Activated CD8-positive, alpha-beta memory T cell treated with anti-CD3 and anti-CD28 coated beads, Interleukin-2, amount 50 U/mL, for 4 hours (primary cell): ENCODE results near the gene CLDN8.

ENCODE experiments used
- DNase-seq: peaks from one replicate; pipeline ENCODE4 v3.0.0-alpha.2; 2020

Gene CLDN8

DNA sequence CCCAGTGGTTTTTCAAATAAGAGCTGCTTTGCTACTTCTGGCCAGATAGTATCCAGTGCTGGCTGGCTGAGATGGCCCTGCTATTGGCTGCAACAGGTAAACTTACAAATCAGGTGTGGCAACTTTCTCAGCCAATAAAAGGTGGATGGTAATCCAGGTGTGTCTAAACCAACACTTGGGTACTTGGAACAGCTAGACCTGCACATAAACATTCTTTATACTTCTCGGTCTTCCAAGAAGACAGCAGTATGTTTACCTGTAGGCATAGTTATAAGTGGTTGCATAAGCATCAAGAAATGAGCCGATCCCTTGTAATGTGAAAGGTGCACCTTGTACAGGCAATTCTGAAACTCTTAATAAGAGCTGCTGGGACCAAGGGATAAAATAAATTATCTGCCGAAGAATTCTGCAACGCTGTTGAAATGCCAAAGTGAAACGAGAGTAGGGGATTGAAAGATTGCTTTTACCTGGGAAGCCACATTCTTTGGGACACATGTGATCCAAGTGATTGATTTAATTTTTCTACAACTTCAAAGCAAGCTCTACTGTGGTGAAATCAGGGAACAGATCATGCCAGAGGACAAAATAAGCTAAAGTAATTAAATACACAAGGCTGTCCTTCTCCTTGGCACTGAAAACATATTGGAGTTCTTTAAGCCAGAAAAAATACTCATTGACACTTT is at the start of gene CLDN8:
CLDN8 (minus strand) TSS at position 57 of the 683 bp plus-strand sequence. CDS start 172 bp downstream, outside the sequence.
- no peak for DNase-seq

DNA sequence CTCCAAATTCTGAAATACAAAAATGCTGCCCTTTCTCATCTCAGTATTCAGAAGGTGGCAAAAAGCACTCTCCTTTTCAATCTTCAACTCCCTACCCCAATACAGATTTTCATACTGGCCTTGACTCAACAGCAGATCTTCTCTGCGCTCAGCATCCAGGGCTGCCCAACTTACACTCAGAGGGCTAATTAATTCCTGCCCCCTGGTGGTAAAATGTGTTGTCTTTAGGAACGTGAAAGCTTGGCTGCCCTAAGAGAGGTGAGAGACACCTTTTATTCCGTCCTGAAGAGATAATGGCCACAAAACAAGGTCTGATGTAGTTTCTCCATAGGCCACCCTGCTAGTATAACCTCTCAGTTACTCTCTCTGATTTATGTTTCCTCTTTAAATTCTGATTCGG is 41.9 kb upstream of the CLDN8 start:
- no peak for DNase-seq

DNA sequence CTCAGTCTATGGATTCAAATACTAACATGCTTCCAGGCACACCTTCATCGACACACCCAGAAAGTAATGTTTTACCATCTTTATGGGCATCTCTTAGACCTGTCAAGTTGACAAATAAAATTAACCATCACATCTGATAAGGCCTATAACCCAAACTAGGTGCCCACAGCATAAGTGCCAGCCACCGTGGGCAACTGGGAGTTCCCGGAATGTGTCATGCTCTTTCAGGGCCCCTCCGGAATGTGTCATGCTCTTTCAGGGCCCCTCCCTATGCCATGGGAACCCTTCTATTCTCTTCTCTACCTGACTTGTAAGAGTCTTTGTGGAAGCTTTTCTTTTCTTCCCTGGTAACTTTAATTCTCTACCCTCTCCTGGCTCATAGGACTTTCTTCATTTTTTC is 40.2 kb upstream of the CLDN8 start:
- no peak for DNase-seq

DNA sequence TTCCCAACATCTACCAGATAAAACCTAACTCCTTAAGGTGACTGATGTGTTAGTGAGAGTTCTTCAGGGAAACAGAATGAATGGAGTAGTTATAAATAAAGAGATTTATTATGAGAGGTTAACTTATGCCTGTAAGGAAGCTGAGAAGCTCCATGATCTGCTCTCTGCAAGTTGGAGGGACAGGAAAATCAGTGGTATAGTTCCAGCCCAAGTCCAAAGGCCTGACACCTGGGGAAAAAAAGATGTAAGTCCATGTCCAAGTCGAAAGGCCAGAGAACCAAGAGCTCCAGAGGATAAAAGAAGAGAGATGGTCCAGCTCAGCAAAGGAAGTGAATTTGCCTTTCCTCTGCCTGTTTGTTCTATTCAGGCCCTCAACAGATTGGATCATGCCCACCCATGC is 39.8 kb upstream of the CLDN8 start:
- DNase-seq, result no peak

DNA sequence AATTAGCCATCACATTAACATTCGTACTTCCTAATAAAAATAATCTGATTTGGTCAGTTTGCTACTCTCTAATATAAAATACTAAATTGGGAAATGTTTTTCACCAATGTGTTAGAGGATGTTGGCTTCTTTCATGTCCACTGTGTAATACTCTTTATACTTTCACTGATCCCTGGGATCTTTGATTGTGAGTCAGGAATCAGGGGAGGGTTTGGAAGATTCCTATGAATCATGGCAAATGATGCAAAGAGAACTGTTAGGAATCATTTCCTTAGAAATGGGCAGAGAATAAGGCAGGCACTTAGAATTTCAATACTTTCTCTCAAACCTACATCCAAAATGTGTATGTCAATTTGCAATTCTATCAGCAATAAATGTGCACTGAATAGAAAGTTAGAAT is 35.9 kb upstream of the CLDN8 start:
- DNase-seq, result no peak

DNA sequence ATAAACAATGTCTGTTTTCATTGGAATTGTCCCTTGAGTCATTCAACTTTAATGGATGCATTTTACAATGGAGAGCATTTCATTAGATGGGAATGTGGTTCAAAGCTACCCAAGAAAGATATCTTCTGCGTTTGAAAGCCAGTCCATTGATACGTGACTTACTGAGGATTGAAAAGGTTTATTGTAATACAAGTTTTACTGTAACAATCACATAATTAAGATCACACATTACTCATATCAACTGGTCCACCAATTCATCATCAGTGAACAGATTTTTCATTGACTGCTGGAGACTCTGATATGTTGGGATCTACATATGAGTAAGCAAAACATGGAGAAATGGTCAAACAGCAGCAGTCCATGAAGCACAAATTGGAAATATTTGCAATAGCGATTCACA is 34.0 kb upstream of the CLDN8 start:
- no peak for DNase-seq

DNA sequence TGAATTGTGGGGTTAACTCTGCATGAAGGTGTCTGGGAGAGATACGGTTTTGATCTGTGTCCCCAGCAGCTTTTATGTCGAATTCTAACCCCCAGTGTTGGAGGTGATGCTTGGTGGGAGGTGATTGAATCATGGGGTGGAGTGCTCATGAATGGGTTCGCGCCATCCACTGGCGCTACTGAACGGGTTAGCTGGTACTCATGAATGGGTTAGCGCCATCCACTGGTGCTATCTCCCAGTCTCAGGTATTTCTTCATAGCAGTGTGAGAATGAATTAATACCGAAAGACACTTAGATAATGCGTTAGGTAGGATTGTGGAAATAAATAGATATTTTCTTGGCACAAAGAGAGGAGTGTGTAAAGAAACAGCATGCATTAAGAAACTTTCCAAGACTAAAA is 32.9 kb upstream of the CLDN8 start:
- no peak for DNase-seq

DNA sequence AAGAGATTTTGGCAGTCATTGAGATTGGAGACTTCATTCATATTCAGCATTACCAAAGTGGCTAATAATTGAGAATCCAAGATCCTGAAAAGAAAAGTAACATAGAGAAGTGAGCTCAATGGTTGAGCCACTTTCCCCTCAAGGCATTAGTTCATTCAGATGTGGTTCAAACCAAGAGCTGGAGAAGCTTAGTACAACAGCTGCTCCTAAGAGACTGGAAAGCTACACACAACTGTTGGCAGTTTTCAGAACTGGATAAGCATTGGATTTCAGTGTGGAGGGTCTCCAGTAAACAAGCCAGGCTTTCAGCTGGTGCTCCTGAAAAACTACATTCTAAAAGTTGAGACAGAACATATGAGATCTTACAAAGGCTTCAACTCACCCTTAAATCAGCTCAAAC is 29.2 kb upstream of the CLDN8 start:
- no peak for DNase-seq

DNA sequence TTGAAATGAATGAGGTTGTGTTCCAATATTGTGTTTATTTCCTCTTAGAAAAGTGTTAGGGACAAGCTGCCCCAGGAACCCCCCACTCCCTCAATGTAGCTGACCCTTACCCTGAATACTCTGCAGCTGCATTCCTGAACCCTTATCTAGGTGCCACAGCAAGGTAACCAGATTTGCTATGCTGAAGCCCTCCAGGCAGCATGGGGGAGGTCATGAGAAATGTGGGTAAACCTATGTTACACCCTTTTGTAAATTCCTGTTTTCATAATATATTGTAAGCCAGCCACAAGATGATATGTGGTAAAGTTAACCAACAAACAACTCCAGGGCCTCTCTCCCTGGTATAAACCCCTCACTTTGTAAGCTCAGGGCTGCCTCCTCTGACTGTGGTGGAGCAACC is 27.8 kb upstream of the CLDN8 start:
- DNase-seq, result no peak

DNA sequence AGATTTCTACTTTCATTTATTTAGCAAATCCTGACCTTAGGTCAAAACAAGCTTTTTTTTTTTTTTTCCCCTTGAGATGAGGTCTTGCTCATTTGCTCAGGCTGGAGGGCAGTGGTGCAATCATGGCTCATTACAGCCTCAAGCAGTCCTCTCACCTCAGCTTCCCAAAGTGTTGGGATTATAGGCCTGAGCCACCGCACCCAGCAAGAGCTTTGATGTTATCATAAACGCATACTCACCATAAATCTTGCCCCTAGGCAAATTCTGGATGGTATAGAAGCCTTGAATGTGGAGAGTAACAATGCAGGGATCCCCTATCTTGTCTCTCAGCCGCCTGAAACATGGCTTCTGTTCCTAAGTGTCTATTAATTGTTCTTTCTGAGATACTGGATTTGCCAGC is 24.8 kb upstream of the CLDN8 start:
- DNase-seq, result no peak

DNA sequence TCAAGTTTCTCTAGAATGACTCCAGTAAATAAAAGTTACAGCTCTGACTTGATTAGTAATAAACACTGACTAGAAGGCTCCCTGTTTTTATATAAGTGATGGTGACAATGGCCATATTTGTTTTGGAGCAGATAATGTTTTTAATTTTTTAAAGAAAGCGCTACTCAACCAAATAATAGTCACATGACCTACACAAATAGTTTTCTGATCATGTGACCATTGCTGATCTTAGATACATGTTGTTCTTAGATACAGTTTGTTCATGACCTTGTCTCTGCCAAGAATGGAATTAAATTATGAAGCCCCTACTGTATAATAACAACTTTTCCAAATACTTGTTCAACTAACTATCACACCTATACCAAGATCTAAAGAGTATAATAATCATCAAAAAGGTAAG is 22.3 kb upstream of the CLDN8 start:
- no peak for DNase-seq

DNA sequence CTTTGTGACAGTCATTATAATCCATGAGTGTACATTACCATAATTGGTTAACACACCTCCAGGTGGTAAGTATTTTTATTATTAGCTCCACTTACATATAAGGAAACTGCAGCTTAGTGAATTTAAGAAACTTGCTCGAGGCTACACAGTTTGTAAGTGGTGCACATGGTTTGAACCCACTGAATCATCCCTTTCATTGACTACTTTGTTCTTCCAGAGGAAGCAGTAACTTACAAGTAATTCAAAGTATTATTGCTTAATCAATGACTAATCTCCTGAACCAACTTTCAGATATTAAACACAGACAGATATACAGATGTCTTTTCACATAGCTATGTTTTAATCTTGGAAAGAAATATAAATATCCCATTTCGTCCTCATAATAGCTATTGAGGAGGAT is 18.7 kb upstream of the CLDN8 start:
- DNase-seq, result no peak

DNA sequence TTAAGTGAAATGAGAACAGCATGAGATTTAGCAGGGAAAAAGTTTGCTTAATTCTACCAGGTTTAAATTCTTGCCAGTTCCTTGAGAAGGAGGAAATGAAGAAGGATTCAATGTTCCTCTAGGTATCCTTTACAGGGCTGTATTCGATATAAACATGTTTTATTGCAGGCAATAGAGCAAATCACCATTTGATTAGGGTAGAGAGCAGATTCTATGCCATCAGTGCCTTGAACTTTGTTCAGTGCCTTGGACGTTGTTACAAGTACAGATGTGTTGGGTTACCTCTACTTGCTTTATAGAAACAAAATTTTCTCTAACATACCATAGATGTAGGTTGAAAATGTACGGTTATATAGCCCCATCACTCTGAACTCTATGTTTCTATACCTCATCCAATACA is 18.2 kb upstream of the CLDN8 start:
- DNase-seq, result no peak

DNA sequence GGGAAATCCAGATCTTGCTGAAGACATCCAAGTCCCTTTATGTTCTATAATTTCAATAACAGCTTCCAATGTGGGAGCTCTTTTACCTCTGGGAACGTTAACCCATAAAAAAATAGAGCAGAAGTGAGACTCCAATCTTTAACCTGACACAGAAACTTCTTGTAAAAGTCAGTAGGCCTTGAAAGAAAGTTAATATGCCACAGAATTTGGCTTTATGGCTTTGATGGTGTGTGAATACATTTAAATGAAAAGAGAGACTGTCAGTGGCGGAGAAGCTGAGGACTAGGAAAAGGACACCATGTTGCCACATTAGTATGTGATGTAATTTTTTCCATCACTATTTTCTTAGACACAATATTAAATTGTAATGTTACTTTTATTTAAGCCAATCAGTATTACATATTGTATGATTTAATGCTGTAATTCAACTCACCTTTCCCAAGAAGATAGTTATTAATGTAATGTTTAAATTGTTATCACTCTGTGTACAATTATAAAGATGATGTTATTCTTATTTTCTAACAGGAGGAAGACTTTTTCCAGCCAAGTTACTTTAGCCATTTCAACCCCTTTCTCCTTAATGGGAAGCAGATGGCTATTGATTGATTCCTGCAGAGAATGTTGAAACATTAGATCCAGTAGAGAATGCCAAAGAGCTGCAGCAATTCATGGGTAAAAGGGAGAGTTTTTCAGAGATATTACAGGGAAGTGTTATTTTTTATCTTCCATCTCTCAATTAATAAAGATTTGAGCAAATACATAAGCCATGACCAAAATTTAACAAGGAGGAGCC is 17.5 kb upstream of the CLDN8 start:
- no peak for DNase-seq

DNA sequence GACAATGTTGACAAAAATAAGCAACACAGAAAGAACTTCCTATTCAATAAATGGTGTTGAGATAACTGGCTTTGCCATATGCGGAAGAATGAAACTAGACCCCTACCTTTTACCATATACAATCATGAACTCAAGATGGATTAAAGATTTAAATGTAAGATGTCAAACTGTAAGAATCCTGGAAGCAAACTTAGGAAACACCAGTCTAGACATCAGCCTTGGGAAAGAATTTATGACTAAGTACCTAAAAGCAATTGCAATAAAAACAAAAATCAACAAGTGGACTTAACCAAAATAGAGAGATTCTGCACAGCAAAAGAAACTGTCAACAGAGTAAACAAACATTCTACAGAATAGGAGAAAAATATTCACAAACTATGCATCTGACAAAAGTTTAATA is 16.1 kb upstream of the CLDN8 start:
- DNase-seq, result no peak

DNA sequence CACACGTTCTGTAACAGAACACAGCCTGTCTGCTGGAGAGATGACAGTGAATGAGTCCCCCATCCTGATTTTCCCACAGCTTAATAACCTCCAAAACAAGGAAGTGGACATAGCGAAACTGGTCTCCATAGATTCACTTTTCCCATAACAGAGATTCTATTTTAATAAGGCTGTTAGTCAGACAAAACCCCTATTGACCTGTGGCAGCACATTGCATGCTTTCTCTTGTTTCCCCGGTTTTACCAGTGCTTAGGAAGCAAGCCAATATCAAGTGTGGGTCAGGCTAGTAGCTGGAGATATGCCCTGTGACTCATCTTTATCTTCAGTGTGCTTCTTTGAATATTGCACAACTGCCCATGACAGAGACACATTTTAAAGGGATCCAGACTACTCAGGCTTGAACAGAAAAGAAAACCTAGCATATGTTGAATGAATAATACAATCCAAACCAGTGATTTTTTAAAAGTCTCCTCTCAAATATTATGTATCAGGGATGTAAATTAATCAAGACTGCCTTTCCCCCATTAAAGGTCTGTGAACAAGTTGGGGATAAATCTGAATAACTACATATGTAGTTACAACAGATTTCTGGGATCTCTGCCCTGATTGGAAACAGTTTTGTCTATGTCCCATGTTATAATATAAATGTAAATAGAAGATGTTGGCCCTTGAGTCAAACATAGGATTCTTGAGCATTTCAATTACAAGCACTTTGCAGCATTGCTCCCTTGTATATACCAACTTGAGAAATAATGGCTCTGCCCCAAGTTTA is 11.9 kb upstream of the CLDN8 start:
- DNase-seq, result no peak

DNA sequence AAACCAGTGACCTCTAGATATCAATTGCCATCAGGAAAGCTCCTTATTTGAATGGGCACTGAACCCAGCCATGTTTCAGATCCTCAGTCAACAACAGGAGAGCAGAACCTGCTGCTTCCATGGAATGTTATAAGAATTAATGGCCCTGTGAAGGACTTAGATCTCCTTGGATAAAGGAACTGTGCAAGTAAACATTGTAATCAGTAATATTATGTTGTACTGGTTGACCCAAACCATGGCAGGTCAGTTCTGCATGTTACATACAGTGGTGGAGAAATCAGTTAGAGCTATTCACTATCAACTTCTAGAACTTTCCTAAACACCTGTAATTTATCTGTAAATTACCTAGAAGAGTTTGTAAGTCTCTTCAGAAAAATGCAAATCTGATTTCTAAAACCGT is 11.2 kb upstream of the CLDN8 start:
- no peak for DNase-seq

DNA sequence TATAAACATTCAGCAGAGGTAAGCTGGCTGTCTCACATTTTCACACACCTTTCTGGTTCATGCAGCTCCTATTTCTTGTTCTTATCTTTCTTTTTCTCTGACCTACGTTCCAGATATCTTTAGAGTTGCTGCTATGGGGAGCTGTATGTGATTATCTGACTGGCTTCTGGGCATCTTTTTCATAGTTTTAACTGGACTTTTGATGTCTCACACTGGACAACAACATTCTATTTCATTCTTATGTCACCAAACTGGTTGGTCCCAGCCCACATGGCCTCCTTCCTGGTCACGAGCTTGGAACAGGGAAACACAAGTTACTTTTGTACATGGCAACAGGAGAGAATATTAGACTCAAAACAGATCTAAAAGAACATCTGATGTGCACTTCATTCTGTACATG is 7.7 kb upstream of the CLDN8 start:
- DNase-seq, result no peak

DNA sequence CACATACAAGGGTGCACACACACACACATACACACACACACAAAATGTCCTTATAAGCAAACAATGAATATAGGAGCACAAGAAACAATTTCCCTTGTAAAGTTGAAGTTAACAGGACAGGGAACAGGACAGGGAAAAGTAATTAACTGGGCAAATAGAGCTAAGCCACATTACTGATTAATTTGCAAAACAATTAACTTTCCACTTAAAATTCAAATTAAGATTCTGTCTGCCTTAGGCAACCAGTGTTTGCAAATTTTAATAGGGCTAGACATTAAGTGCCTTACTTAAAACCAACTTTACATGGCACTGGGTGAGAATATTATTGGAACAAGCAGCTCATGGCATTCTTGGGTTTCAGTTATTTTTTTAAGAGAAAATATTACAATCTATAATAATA is 6.8 kb upstream of the CLDN8 start:
- no peak for DNase-seq

DNA sequence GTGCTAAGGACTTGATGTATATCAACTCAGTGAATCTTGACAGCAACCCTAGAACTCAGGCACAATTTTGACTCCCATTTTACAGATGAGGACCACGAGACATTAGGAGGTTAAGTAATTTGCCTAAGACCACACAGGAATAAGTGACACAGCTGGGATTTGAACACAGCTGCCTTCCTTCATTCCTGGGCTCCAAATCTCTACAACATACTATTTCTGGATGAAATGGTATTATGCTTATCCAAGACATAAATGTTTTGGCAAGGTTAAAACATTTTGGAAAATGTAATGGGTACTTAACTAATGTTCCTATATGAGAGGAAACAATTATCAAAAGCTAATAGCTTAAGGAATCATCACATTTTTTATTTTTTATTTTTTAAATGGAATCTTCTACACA is 4.8 kb downstream of the CLDN8 start:
- no peak for DNase-seq

DNA sequence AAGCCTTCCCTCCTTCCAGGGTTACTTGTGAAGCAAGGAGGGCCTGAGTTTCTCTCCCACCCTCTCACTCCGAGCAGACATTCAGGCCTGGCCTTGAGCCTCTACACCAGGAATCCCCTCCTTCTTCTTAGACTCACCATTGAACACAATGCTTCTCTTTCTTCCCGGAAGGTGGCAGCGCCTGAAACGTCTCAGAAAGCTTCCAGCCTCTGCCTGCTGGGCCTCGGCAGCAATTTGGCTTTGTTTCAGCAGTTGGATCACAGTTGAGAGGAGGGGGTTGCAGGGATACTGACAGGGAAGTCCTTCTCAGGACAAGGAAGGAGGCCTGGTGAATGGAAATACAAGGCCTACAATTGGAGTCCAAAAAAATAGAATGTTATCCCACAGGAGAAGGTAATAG is 6.3 kb downstream of the CLDN8 start:
- no peak for DNase-seq

DNA sequence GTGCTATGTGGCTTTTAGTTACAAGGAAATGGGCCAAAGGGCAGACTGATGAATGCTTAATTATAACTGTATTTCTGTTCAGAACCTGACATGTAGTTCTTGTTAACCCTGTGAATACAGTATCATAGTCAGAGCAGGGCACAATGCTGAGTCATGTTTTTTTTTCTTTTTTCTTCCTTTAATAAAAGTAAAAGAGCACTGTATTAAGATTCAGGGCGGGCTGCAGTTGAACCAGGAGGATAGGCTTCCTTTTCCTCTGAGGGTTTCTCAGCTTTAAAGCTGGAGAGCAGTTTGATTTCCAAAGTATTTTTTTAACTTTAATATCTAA is 8.7 kb downstream of the CLDN8 start:
- no peak for DNase-seq

DNA sequence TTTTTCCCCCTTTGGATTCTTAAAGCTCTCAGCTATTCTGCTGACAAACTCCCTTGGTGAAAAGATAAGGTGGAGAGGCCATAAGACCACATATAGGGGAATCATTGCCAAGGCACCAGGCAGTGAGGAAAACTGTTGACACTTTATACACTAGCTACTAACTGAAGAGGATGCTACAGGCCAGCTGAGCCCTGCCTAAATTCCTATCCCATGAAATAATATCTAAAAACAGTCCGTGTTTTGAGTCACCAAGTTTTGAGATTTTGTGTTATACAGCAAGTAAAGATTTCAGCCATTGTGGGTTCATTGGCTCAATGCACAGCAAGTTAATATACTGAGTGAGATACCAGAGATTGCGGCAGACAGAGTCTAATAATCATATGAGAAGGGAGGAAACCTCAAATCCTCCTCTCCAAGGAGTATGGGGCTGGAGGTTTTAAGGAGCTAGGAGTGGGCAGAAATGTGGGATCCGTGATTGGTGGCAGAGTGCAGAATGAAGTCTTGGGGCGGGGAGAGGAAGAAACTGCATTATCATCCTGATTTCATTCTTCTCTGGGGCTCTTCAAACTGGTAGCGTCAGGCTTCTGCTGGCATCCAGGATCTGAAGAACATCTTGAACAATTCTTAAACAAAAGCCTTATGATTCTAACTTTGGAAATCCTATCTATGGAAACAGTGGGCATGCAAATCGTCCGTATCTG is 9.2 kb downstream of the CLDN8 start:
- DNase-seq, result no peak

DNA sequence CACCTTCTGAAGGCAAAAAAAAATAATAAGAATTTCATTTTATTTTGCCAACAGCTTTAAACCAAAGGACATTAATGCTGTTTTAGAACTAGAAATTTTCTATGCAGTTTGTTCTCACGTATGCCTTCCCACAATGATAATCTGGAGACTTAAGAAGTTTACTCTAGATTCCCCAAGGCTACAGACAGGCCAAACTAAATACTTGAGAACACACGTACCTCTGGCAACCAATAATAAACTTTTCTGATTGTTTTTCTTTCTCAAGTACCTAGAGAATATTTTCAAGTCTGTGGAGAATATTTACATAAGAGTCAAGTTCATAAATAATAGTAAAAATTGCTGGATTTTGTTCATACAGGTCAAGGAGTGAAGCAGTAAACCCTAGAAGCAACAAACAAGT is 15.9 kb downstream of the CLDN8 start:
- DNase-seq, result no peak
